OCI-LY3 (cell line): Measurements from ENCODE around the gene CTNNA1.

Experiments
- H2AFZ ChIP-seq: fragments of 200-600, 300-600 bp; shearing (Covaris generic); 2 replicates; pipeline ENCODE4 v1.6.0; 2014; ENCODE audit warnings: antibody characterized with exemption, low read depth, low read length
- H3K27ac ChIP-seq: fragments of 200-600, 300-600 bp; sonication (generic); 2 replicates; pipeline ENCODE4 v1.5.1; 2014; ENCODE audit warnings: mild to moderate bottlenecking, low read length, moderate library complexity, mixed read lengths
- H3K27me3 ChIP-seq: fragments of 200-600, 300-600 bp; sonication (generic); 2 replicates; pipeline ENCODE4 v1.6.1; 2014; ENCODE audit warnings: low read depth, low read length, mixed read lengths
- H3K36me3 ChIP-seq: fragments of 200-600, 300-600 bp; sonication (generic); replicated peaks from 2 replicates; pipeline ENCODE3; 2014; ENCODE audit warnings: low read depth, low read length, mixed read lengths
- H3K4me1 ChIP-seq: fragments of 300-600, 200-600 bp; sonication (generic); 2 replicates; pipeline ENCODE4 v1.6.1; 2014; ENCODE audit warnings: low read length, mixed read lengths
- H3K4me2 ChIP-seq: fragments of 200-600, 300-600 bp; sonication (generic); 2 replicates; pipeline ENCODE4 v1.6.1; 2014; ENCODE audit warnings: low read length, mixed read lengths
- H3K4me3 ChIP-seq: fragments of 300-600, 200-600 bp; sonication (generic); 2 replicates; pipeline ENCODE4 v1.5.1; 2014; ENCODE audit warnings: antibody characterized with exemption, mild to moderate bottlenecking, low read length, moderate library complexity
- H3K79me2 ChIP-seq: fragments of 300-600, 200-600 bp; shearing (Covaris generic); 2 replicates; pipeline ENCODE4 v1.6.1; 2014; ENCODE audit warnings: mild to moderate bottlenecking, low read length, mixed read lengths
- H3K9ac ChIP-seq: fragments of 300-600, 200-600 bp; shearing (Covaris generic); 2 replicates; pipeline ENCODE4 v1.6.0; 2014; ENCODE audit warnings: mild to moderate bottlenecking, low read length, moderate library complexity
- H3K9me3 ChIP-seq: fragments of 200-600, 300-600 bp; shearing (Covaris generic); 2 replicates; pipeline ENCODE4 v1.6.1; 2014; ENCODE audit warnings: low read length, mixed read lengths; ENCODE audit not compliant: insufficient read depth
- H4K20me1 ChIP-seq: fragments of 200-600, 300-600 bp; sonication (generic); 2 replicates; pipeline ENCODE4 v1.6.1; 2016; ENCODE audit warnings: low read length, mixed read lengths; ENCODE audit not compliant: insufficient read depth
- CTCF ChIP-seq: fragments of 200-600, 300-600 bp; sonication (generic); IDR thresholded peaks from 2 replicates; pipeline ENCODE4 v1.5.1; 2014; ENCODE audit warnings: antibody characterized with exemption, low read length, low read depth
- EZH2phosphoT487 ChIP-seq: fragments of 200-600 bp; shearing (Covaris generic); IDR thresholded peaks from 2 replicates; pipeline ENCODE4 v1.6.1; 2018; ENCODE audit warnings: antibody characterized with exemption, mixed run types, low read depth

The CTNNA1 gene

GRCh38 chr5:138936225-138936967, 183.2 kb downstream of the CTNNA1 start:
- H4K20me1 ChIP-seq, result no peaks in the 10 kb centered on the region
- no peak overlapping the region for H3K27ac ChIP-seq
- no peaks in the 10 kb centered on the region for H3K4me1 ChIP-seq
- TF ChIP-seq EZH2phosphoT487 (no peak), CTCF (no peak)
- no peak overlapping the region for H3K4me2 ChIP-seq
- H3K9me3 ChIP-seq, result no peaks in the 10 kb centered on the region
- no peak overlapping the region for H2AFZ ChIP-seq
- H3K9ac ChIP-seq, result no peak overlapping the region
- no peaks in the 10 kb centered on the region for H3K36me3 ChIP-seq
- no peak overlapping the region for H3K4me3 ChIP-seq
- H3K79me2 ChIP-seq, result no peaks in the 10 kb centered on the region
- no peaks in the 10 kb centered on the region for H3K27me3 ChIP-seq

GRCh38 chr5:138936968-138937345, 183.7 kb downstream of the CTNNA1 start:
- H2AFZ ChIP-seq, result no peak overlapping the region
- no peak overlapping the region for H3K27ac ChIP-seq
- no peaks in the 10 kb centered on the region for H3K36me3 ChIP-seq
- H3K27me3 ChIP-seq, result no peaks in the 10 kb centered on the region
- no peaks in the 10 kb centered on the region for H3K9me3 ChIP-seq
- no peak overlapping the region for H3K4me3 ChIP-seq
- H3K4me1 ChIP-seq, result no peaks in the 10 kb centered on the region
- no peaks in the 10 kb centered on the region for H4K20me1 ChIP-seq
- H3K79me2 ChIP-seq, result no peaks in the 10 kb centered on the region
- H3K9ac ChIP-seq, result no peak overlapping the region
- TF ChIP-seq EZH2phosphoT487 (no peak), CTCF (no peak)
- H3K4me2 ChIP-seq, result no peak overlapping the region

- no peak for TF ChIP-seq CTCF
- TF ChIP-seq EZH2phosphoT487, result no peak
- no peaks in the 10 kb centered on the region for H3K36me3 ChIP-seq
- H3K27ac ChIP-seq, result no peak overlapping the region
Observed at GRCh38 chr5:138937392-138938387, 184.5 kb downstream of the CTNNA1 start.

GRCh38 chr5:138938526-138938925, 185.3 kb downstream of the CTNNA1 start:
- Histone ChIP-seq H3K27me3 (no peaks in the 10 kb centered on the region), H3K4me3 (no peak overlapping the region), H3K36me3 (no peaks in the 10 kb centered on the region), H2AFZ (no peak overlapping the region), H3K4me1 (no peaks in the 10 kb centered on the region), H3K9ac (no peak overlapping the region), H4K20me1 (no peaks in the 10 kb centered on the region), H3K4me2 (no peak overlapping the region), H3K79me2 (no peaks in the 10 kb centered on the region), H3K9me3 (no peaks in the 10 kb centered on the region), H3K27ac (no peak overlapping the region)
- TF ChIP-seq CTCF, result no peak
- TF ChIP-seq EZH2phosphoT487, result no peak

More at GRCh38 chr5:138937392-138938387, 184.5 kb downstream of the CTNNA1 start:
- no peak overlapping the region for H2AFZ ChIP-seq
- H3K79me2 ChIP-seq, result no peaks in the 10 kb centered on the region
- no peaks in the 10 kb centered on the region for H3K4me1 ChIP-seq
- no peak overlapping the region for H3K4me3 ChIP-seq
- H4K20me1 ChIP-seq, result no peaks in the 10 kb centered on the region
- H3K4me2 ChIP-seq, result no peak overlapping the region
- no peak overlapping the region for H3K9ac ChIP-seq
- no peaks in the 10 kb centered on the region for H3K9me3 ChIP-seq
- H3K27me3 ChIP-seq, result no peaks in the 10 kb centered on the region
